Panc1 (cell line): Measurements from ENCODE around the gene SPX.

Source experiments
- CTCF ChIP-seq: fragments of 450-650 bp; IDR thresholded peaks from 2 replicates; pipeline ENCODE4 v1.5.1; 2017; ENCODE audit warnings: mild to moderate bottlenecking
- POLR2AphosphoS5 ChIP-seq: IDR thresholded peaks from 2 replicates; pipeline ENCODE4 v1.6.1; 2012; ENCODE audit warnings: mild to moderate bottlenecking, low read depth, low read length, moderate library complexity

GRCh38 chr12:21516281-21516680 is 9.8 kb upstream of the SPX start:
- TF ChIP-seq CTCF: no peak
- TF ChIP-seq POLR2AphosphoS5: no peak
